SJSA1 (cell line): ENCODE measurements around the gene ATG13. TPM values are rescaled to one million over a fixed set of nuclear protein-coding genes. Genes with fewer than 3 reads are reported as not detected.
A peak's percentile ranks its signal among the peaks of the same experiment; 100 is the strongest.
"Not testable (repeated sequence)": the region's sequence is repeated elsewhere in the genome, so short reads cannot be mapped to it uniquely, and the experiment has no call there.

Experiments used
- DNase-seq, 2 experiments: peaks; one replicate each; pipeline ENCODE4 v3.0.0-alpha.2; 2015 to 2020; ENCODE audit warnings: low spot score in 2 of 2, low read depth in 1 of 2
- H3K27ac ChIP-seq: fragments of 250-450 bp; sonication (Bioruptor Pico); 2 replicates; pipeline ENCODE4 v1.5.1; 2020; ENCODE audit warnings: mild to moderate bottlenecking, moderate library complexity
- H3K27me3 ChIP-seq: fragments of 250-450 bp; sonication (Bioruptor Pico); replicated peaks from 2 replicates; pipeline ENCODE4 v1.5.1; 2020; ENCODE audit warnings: mild to moderate bottlenecking, moderate library complexity
- H3K36me3 ChIP-seq: fragments of 250-450 bp; sonication (Bioruptor Pico); 2 replicates; pipeline ENCODE4 v1.5.1; 2020; ENCODE audit warnings: mild to moderate bottlenecking
- H3K4me1 ChIP-seq: fragments of 250-450 bp; sonication (Bioruptor Pico); replicated peaks from 2 replicates; pipeline ENCODE4 v1.6.1; 2021; ENCODE audit warnings: mild to moderate bottlenecking
- H3K4me3 ChIP-seq: fragments of 250-450 bp; sonication (Bioruptor Pico); 2 replicates; pipeline ENCODE4 v1.5.1; 2020; ENCODE audit warnings: mild to moderate bottlenecking
- H3K9me3 ChIP-seq: fragments of 250-450 bp; sonication (Bioruptor Pico); replicated peaks from 2 replicates; pipeline ENCODE4 v1.5.1; 2020; ENCODE audit warnings: mild to moderate bottlenecking
- total RNA-seq: library from RNA; depleted of rRNA; stranded (reverse); fragments of >200 nt; shearing (Covaris generic); gene quantifications from 2 replicates; pipeline ENCODE4 v1.2.3, GENCODE V29; 2014; rRNA removed

Gene ATG13
- total RNA-seq, result 44.4 and 44.9 TPM in 2 replicates

GRCh38 chr11:46617134-46617971 is at the start of gene ATG13, which contains the start of gene HARBI1:
Gene ATG13 (plus strand): TSS chr11:46617553. CDS start chr11:46644292, 26,739 bp downstream.
Gene HARBI1 (minus strand): TSS chr11:46617227. CDS start chr11:46616237, 990 bp downstream.
- H3K36me3 ChIP-seq, result no peaks in the 10 kb centered on the region; the same call in 1 of the 2 replicates
- peak; percentile 89 to 97 for DNase-seq
- H3K4me3 ChIP-seq, result peak within 1 kb of the TSS; percentile 72
- no peaks in the 10 kb centered on the region for H3K27me3 ChIP-seq
- peak within 1 kb of the TSS; percentile 99 for H3K27ac ChIP-seq
- no peaks in the 10 kb centered on the region for H3K9me3 ChIP-seq
- peaks cover 12% of the 10 kb centered on the region for H3K4me1 ChIP-seq

- no peaks in the 10 kb centered on the region for H3K4me1 ChIP-seq
- no peak overlapping the region for H3K27ac ChIP-seq
- no peak overlapping the region for H3K4me3 ChIP-seq
- DNase-seq, result no peak
- no peaks in the 10 kb centered on the region for H3K27me3 ChIP-seq
- peaks cover 4% of the 10 kb centered on the region for H3K36me3 ChIP-seq
- no peaks in the 10 kb centered on the region for H3K9me3 ChIP-seq
Observed at GRCh38 chr11:46570790-46571398, 46.5 kb upstream of the ATG13 start.

- DNase-seq, result no peak
- Histone ChIP-seq H3K36me3 (peaks cover 4% of the 10 kb centered on the region), H3K9me3 (no peaks in the 10 kb centered on the region), H3K4me3 (no peak overlapping the region), H3K27me3 (no peaks in the 10 kb centered on the region), H3K27ac (no peak overlapping the region), H3K4me1 (no peaks in the 10 kb centered on the region)
Observed at GRCh38 chr11:46574656-46575055, 42.7 kb upstream of the ATG13 start.

- DNase-seq, result no peak
- H3K36me3 ChIP-seq, result peaks cover 4% of the 10 kb centered on the region; the same call in 1 of the 2 replicates
- H3K27me3 ChIP-seq, result no peaks in the 10 kb centered on the region
- H3K27ac ChIP-seq, result no peak overlapping the region
- H3K9me3 ChIP-seq, result no peaks in the 10 kb centered on the region
- H3K4me1 ChIP-seq, result no peaks in the 10 kb centered on the region
- H3K4me3 ChIP-seq, result no peak overlapping the region
Observed at GRCh38 chr11:46577058-46577457, 40.3 kb upstream of the ATG13 start.

- Histone ChIP-seq H3K36me3 (peaks cover 5% of the 10 kb centered on the region; the same call in 1 of the 2 replicates), H3K27ac (no peak overlapping the region), H3K4me1 (no peaks in the 10 kb centered on the region), H3K4me3 (no peak overlapping the region), H3K9me3 (no peaks in the 10 kb centered on the region), H3K27me3 (no peaks in the 10 kb centered on the region)
- no peak for DNase-seq
Observed at GRCh38 chr11:46582588-46582987, 34.8 kb upstream of the ATG13 start.

DNA sequence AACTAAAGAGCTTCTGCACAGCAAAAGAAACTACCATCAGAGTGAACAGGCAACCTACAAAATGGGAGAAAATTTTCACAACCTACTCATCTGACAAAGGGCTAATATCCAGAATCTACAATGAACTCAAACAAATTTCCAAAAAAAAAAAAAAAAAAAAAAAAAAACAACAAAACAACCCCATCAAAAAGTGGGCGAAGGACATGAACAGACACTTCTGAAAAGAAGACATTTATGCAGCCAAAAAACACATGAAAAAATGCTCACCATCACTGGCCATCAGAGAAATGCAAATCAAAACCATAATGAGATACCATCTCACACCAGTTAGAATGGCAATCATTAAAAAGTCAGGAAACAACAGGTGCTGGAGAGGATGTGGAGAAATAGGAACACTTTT is 33.8 kb upstream of the ATG13 start:
- not testable (repeated sequence) for H3K9me3 ChIP-seq, H3K36me3 ChIP-seq, DNase-seq, H3K4me3 ChIP-seq, H3K4me1 ChIP-seq, H3K27ac ChIP-seq, H3K27me3 ChIP-seq

DNA sequence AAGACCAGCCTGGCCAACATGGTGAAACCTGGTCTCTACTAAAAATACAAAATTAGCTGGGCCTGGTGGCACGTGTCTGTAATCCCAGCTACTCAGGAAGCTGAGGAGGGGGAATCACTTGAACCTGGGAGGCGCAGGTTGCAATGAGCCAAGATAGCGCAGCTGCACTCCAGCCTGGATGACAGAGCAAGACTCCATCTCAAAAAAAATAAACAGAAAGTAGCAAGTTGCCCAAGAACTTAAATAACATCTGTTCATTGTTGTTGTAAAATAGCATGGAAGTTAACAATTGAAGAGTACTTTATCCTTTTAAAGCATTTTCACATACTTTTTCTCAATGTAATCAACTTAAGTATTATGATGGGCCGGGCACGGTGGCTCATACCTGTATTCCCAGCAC is 29.2 kb upstream of the ATG13 start:
- peaks cover 7% of the 10 kb centered on the region; the same call in 1 of the 2 replicates for H3K36me3 ChIP-seq
- peaks cover 8% of the 10 kb centered on the region for H3K4me1 ChIP-seq
- no peaks in the 10 kb centered on the region for H3K9me3 ChIP-seq
- DNase-seq, result no peak
- no peak overlapping the region for H3K4me3 ChIP-seq
- H3K27ac ChIP-seq, result no peak overlapping the region
- no peaks in the 10 kb centered on the region for H3K27me3 ChIP-seq

DNA sequence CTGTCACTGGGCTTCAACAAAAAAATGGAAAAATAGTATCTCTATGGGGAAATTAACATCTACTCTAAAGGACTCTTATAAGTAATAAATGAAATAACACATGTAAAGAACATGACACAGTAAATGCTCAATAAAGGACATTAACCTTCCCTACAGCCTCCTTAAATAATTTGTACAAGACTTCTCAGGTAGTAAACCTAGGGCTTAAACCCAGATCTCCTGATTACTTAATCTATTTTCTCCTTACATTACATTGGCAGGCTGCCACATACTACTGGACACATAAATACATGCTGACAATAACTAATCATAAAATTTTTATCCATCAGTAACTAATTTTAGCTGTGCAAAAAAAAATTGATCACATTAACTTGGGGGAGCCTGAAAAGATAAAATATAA is 28.4 kb upstream of the ATG13 start:
- Histone ChIP-seq H3K27ac (no peak overlapping the region), H3K4me3 (no peak overlapping the region), H3K4me1 (peaks cover 8% of the 10 kb centered on the region), H3K36me3 (peaks cover 10% of the 10 kb centered on the region; the same call in 1 of the 2 replicates), H3K9me3 (no peaks in the 10 kb centered on the region), H3K27me3 (no peaks in the 10 kb centered on the region)
- DNase-seq, result no peak

GRCh38 chr11:46590740-46591605 is 26.4 kb upstream of the ATG13 start:
- Histone ChIP-seq H3K4me1 (peaks cover 13% of the 10 kb centered on the region), H3K36me3 (peaks cover 10% of the 10 kb centered on the region; the same call in 1 of the 2 replicates), H3K27me3 (no peaks in the 10 kb centered on the region), H3K4me3 (no peak overlapping the region), H3K9me3 (no peaks in the 10 kb centered on the region), H3K27ac (no peak overlapping the region)
- no peak for DNase-seq

GRCh38 chr11:46593550-46594373 is 23.6 kb upstream of the ATG13 start, which contains the start of gene AMBRA1:
Gene AMBRA1 (minus strand): TSS chr11:46594023. CDS start chr11:46548380, 45,643 bp downstream.
- peak; percentile 84 to 88 for DNase-seq
- H3K9me3 ChIP-seq, result no peaks in the 10 kb centered on the region
- H3K4me3 ChIP-seq, result peak within 1 kb of the TSS; percentile 64
- H3K36me3 ChIP-seq, result peaks cover 3% of the 10 kb centered on the region; the same call in 1 of the 2 replicates
- no peaks in the 10 kb centered on the region for H3K27me3 ChIP-seq
- H3K4me1 ChIP-seq, result peaks cover 13% of the 10 kb centered on the region
- peak within 1 kb of the TSS; percentile 29 for H3K27ac ChIP-seq

- DNase-seq, result no peak
- Histone ChIP-seq H3K27me3 (no peaks in the 10 kb centered on the region), H3K4me3 (peak overlapping the region; percentile 64), H3K9me3 (no peaks in the 10 kb centered on the region), H3K36me3 (peaks cover 3% of the 10 kb centered on the region; the same call in 1 of the 2 replicates), H3K27ac (peak overlapping the region; percentile 29), H3K4me1 (peaks cover 13% of the 10 kb centered on the region)
Observed at GRCh38 chr11:46594374-46594700, 23.0 kb upstream of the ATG13 start.

GRCh38 chr11:46594785-46595184 is 22.6 kb upstream of the ATG13 start:
- no peak overlapping the region for H3K27ac ChIP-seq
- H3K4me3 ChIP-seq, result no peak overlapping the region
- no peak for DNase-seq

GRCh38 chr11:46597155-46597554 is 20.2 kb upstream of the ATG13 start:
- H3K36me3 ChIP-seq, result peaks cover 6% of the 10 kb centered on the region; the same call in 1 of the 2 replicates

More at GRCh38 chr11:46594785-46595184, 22.6 kb upstream of the ATG13 start:
- H3K4me1 ChIP-seq, result peaks cover 13% of the 10 kb centered on the region
- H3K9me3 ChIP-seq, result no peaks in the 10 kb centered on the region
- H3K36me3 ChIP-seq, result peaks cover 3% of the 10 kb centered on the region; the same call in 1 of the 2 replicates
- no peaks in the 10 kb centered on the region for H3K27me3 ChIP-seq

More at GRCh38 chr11:46597155-46597554, 20.2 kb upstream of the ATG13 start:
- H3K4me1 ChIP-seq, result peaks cover 13% of the 10 kb centered on the region
- no peak overlapping the region for H3K27ac ChIP-seq
- H3K9me3 ChIP-seq, result no peaks in the 10 kb centered on the region
- DNase-seq, result no peak
- no peak overlapping the region for H3K4me3 ChIP-seq
- no peaks in the 10 kb centered on the region for H3K27me3 ChIP-seq
